ENCODE results near the gene GSTO2. TPM values are rescaled to one million over a fixed set of nuclear protein-coding genes. Genes with fewer than 3 reads are reported as not detected.

Gene GSTO2
- total RNA-seq, 2 experiments from 2014 or later: 1.6 TPM

DNA sequence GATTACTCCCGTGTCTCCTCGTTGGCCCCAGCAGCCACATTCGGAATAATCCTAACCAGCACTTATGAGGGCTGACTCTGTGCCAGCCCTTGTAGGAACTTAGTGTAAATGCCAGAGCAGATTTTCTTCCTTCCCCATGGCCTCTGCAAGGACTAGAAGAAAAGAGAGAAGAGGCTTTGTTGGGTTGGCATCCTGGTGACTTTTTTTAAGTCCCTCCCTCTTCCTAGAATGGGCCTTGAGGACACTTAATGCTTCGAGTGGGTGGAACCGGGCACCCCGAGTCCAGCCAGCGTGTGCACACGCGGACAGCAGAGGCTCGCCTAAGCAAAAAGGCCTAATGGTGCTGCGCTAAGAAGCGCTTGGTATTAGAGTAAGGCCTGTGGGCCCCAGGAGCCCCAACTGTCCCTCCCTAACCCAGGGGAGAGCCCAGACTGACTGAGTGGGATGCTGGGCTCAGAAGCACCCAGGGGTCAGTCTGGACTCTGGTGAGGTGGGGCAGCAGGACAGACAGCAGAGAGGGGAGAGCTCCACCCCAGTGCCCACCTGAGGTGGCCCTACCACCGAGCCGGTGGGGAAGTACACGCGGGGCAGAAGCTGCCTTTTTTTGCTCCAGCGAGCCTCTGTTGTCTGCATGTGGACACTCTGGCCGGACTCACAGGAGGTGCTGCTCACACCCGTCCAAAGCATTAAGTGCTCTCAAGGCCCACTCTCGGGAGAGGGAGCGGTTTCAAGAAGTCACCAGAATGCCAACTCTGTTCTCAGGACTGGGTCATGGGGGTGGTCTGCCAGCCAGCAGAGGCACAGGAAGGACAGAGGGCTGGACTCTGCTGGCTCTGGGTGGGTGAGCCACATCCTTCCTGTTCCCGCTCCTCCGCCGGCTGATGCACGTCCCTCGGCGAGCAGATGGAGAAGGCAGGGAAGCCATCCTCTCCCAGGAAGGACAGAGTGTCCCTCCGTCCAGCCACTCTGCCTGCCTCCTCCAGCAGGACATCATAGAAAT is 56.8 kb downstream of the GSTO2 start:
- Histone ChIP-seq H3K4me3 (ENCODE audit: low read depth, low read length, poor library complexity, severe bottlenecking) (no peak overlapping the region), H4K20me1 (ENCODE audit: insufficient read depth, low read length) (peaks cover 27% of the 10 kb centered on the region), H3K9me2 (ENCODE audit: insufficient read depth, low read length) (no peaks in the 10 kb centered on the region), H3K4me2 (ENCODE audit: low read length) (no peak overlapping the region), H2AFZ (ENCODE audit: low read length) (no peak overlapping the region), H3K36me3 (ENCODE audit: insufficient read depth, low read length) (peaks cover 9% of the 10 kb centered on the region; the same call in 1 of the 2 replicates), H3K4me1 (ENCODE audit: insufficient read depth, low read length, poor library complexity, severe bottlenecking) (peaks cover 61% of the 10 kb centered on the region), H3K79me2 (ENCODE audit: insufficient read depth, low read depth, low read length) (peaks cover 75% of the 10 kb centered on the region), H3K9me3 (ENCODE audit: low read length) (no peaks in the 10 kb centered on the region), H3K27ac (ENCODE audit: low read depth, low read length, poor library complexity, severe bottlenecking) (no peak overlapping the region)
- TF ChIP-seq EZH2phosphoT487 (IDR thresholded peaks at IDR 0.05; ENCODE audit: borderline replicate concordance, low read depth, low read length): no peak
- TF ChIP-seq, protein P1, sequence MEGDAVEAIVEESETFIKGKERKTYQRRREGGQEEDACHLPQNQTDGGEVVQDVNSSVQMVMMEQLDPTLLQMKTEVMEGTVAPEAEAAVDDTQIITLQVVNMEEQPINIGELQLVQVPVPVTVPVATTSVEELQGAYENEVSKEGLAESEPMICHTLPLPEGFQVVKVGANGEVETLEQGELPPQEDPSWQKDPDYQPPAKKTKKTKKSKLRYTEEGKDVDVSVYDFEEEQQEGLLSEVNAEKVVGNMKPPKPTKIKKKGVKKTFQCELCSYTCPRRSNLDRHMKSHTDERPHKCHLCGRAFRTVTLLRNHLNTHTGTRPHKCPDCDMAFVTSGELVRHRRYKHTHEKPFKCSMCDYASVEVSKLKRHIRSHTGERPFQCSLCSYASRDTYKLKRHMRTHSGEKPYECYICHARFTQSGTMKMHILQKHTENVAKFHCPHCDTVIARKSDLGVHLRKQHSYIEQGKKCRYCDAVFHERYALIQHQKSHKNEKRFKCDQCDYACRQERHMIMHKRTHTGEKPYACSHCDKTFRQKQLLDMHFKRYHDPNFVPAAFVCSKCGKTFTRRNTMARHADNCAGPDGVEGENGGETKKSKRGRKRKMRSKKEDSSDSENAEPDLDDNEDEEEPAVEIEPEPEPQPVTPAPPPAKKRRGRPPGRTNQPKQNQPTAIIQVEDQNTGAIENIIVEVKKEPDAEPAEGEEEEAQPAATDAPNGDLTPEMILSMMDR (conservative IDR thresholded peaks at IDR 0.05; ENCODE audit: low read length): no peak
- no peak for DNase-seq (ENCODE audit: low spot score)
- intact Hi-C loops (cut with micrococcal nuclease; ENCODE audit: unreplicated experiment): no loop called here
- BruUV-seq (replicated peaks): no TSS peak
- ChIA-PET CTCF (ENCODE audit: unreplicated experiment) (no interaction called here), POLR2A (interaction anchor here (1.7 kb wide), 1 partner anchor 13 kb away, joined by 12 read pairs; the partner anchor contains the start of gene ITPRIP)

DNA sequence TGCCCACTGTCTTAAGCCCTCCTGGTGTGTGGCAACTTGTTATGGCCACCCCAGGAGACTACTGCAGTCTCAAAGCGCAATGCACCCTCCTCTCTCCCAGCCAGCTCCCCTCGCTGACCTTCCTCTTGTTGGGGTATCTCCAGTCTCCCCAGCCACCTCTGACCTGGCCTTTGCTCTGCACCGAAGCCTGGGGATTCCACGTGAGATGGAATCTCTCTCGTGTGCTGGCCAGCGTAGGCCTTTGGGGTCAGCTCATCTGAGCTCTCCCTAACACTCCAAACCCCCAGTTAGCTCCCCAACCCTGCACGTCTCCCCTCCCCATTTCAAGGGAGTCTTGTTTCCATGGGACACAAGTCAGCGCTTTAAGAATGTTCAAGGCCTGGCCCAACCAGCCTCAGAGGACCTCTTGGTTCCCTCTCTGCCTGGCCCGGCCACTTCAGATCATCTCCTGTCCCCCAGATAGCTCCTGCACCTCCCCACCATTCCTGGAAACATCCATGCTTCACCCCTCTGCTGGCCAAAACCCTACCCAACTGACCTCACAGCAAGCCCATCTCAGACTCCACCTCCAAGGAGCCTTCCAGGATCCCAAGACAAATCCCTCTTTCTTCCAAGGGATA is 58.1 kb downstream of the GSTO2 start:
- Histone ChIP-seq H3K27ac (ENCODE audit: low read depth, low read length, poor library complexity, severe bottlenecking) (no peak overlapping the region), H3K4me2 (ENCODE audit: low read length) (no peak overlapping the region), H3K4me3 (ENCODE audit: low read depth, low read length, poor library complexity, severe bottlenecking) (no peak overlapping the region), H3K9me2 (ENCODE audit: insufficient read depth, low read length) (no peaks in the 10 kb centered on the region), H3K4me1 (ENCODE audit: insufficient read depth, low read length, poor library complexity, severe bottlenecking) (peaks cover 47% of the 10 kb centered on the region), H2AFZ (ENCODE audit: low read length) (no peak overlapping the region), H3K9me3 (ENCODE audit: low read length) (no peaks in the 10 kb centered on the region), H3K79me2 (ENCODE audit: insufficient read depth, low read depth, low read length) (peaks cover 75% of the 10 kb centered on the region; the same call in 1 of the 2 replicates), H3K36me3 (ENCODE audit: insufficient read depth, low read length) (peaks cover 16% of the 10 kb centered on the region; the same call in 1 of the 2 replicates), H4K20me1 (ENCODE audit: insufficient read depth, low read length) (peaks cover 36% of the 10 kb centered on the region)
- no TSS peak for BruUV-seq (replicated peaks)
- ChIA-PET POLR2A (interaction anchor here (1.4 kb wide), 1 partner anchor 11 kb away, joined by 4 read pairs; the partner anchor contains the start of gene ITPRIP), CTCF (ENCODE audit: unreplicated experiment) (no interaction called here)
- no peak for DNase-seq (ENCODE audit: low spot score)
- no peak for TF ChIP-seq EZH2phosphoT487 (IDR thresholded peaks at IDR 0.05; ENCODE audit: borderline replicate concordance, low read depth, low read length)
- TF ChIP-seq, protein P1 (conservative IDR thresholded peaks at IDR 0.05; ENCODE audit: low read length): no peak
- intact Hi-C loops (cut with micrococcal nuclease; ENCODE audit: unreplicated experiment): no loop called here
